Kidney glomerular epithelial cell (primary cell): ENCODE measurements around the gene ZNF112.

Experiments used
- DNase-seq: peaks from one replicate; lab custom pipeline; 2025; lab: John Stamatoyannopoulos, UW

The ZNF112 gene

DNA sequence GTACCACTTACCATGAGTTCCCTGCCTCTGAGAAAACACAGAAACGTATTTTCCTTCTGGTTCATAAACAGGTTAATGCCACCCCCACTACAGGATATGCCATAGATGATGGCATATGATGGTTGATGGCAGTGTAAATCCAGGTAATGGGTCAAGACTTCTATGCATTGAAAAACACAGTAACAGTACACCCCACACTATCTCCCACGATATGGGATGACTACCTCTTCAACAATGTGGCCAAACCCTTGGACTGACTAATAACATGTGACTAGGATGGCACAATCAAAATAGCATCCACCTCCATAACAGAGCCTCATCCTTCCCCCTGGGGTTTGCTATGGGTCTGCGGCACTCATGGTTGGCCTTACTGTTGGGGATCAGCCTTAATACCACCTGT lies 73.6 kb downstream of the ZNF112 start:
- DNase-seq, result no peak

DNA sequence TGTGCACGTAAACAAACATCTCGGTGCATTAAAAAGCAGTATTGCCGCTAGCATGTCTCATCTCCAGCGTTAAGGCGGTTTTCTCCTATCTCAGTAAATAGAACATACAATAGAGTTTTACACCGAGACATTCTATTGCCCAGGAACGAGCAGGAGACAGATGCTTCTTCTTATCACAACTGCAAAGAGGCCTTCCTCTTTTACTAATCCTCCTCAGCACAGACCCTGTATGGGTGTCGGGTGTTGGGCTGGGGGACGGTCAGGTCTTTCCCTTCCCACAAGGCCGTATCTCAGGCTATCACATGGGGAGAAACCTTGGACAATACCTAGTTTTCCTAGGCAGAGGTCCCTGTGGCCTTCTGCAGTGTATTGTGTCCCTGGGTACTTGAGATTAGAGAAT lies 75.6 kb downstream of the ZNF112 start:
- no peak for DNase-seq

DNA sequence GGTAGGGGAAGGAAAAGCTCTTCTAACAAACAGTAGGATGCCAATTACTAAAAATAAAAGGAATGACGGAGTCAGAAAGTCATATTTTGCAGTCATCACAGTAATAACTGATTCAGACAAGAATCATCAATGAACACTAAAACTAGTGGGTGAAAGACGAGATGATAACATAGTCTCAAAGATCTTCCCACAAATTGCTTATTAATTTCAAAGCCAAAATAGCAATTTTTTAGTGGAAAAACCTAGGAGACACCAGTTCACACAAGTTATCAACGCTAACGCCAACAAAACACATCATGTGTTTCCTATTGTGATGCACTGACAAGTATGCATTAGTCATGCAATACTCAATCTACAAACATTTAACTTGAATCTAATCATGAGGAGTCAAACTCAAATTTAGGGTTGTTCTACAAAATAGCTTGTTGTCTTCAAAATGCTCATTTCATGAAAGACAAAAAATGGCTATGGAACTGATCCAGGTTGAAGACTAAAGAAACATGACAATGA lies 78.2 kb downstream of the ZNF112 start:
- DNase-seq, result no peak

DNA sequence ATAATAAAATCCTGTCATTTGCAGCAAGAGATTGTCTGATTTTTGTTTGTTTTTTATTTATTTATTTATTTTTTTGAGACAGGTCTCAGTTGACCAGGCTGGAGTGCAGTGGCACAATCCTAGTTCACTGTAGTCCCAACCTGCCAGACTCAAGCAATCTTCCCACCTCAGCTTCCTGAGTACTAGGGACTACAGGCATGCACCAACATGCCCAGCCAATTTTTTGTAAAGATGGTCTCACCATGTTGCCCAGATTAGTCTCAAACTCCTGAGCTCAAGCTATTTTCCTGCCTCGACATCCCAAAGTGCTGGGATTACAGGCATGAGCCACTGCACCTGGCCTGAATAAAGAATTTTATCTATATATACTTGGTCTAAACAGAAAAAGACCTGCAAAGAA lies 79.1 kb downstream of the ZNF112 start:
- no peak for DNase-seq
